CD4-positive, alpha-beta T cell treated with Interferon alpha-2 for 1 hour (primary cell): ENCODE measurements around the gene DOCK8.

Source experiments
- DNase-seq, 2 donors: peaks; one replicate each; pipeline ENCODE4 v3.0.0-alpha.2; 2020 to 2022

The DOCK8 gene

DNA sequence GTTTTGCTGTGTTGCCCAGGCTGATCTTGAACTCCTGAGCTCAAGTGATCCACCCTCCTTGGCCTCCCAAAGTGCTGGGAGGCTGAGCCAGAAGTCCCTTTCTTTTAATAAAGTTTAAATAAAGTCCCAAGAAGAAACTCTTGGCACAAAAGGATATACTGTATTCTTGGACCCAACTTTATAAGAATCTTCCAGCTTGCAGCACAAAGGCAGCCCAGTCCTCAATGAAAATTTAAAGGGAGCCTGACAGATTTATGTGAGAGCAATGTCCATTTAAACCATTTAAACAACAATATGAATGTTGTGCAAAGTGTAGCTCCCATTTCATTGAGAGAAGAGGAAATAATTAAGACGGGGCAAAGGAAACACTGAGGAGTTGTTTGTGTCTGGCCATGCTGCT is 217.0 kb downstream of the DOCK8 start:
- no peak for DNase-seq

GRCh38 chr9:436482-436881 is 221.8 kb downstream of the DOCK8 start:
- DNase-seq: no peak

- no peak for DNase-seq
These were observed 222.4 kb downstream of the DOCK8 start for GRCh38 chr9:437066-437465.

GRCh38 chr9:437574-438001 is 222.9 kb downstream of the DOCK8 start:
- DNase-seq: no peak

DNA sequence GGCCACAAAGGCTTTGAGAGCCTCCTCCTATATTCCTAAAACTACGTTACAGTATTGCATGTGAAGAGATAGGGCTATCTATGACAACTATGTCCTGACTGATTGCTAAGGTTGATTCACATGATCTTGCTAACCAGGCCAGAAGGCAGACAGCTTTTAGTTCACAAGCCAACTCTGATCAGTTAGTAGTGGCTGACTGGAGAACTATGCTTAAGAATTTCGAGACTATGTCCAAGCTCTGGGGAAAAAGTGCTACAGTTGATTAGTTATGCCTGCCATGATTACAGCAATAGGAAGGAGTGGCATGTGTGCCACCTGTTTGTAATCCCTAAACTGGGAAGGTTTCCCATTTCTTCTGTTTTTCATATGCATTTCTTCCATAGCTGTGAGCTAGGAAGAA is 223.4 kb downstream of the DOCK8 start:
- no peak for DNase-seq

DNA sequence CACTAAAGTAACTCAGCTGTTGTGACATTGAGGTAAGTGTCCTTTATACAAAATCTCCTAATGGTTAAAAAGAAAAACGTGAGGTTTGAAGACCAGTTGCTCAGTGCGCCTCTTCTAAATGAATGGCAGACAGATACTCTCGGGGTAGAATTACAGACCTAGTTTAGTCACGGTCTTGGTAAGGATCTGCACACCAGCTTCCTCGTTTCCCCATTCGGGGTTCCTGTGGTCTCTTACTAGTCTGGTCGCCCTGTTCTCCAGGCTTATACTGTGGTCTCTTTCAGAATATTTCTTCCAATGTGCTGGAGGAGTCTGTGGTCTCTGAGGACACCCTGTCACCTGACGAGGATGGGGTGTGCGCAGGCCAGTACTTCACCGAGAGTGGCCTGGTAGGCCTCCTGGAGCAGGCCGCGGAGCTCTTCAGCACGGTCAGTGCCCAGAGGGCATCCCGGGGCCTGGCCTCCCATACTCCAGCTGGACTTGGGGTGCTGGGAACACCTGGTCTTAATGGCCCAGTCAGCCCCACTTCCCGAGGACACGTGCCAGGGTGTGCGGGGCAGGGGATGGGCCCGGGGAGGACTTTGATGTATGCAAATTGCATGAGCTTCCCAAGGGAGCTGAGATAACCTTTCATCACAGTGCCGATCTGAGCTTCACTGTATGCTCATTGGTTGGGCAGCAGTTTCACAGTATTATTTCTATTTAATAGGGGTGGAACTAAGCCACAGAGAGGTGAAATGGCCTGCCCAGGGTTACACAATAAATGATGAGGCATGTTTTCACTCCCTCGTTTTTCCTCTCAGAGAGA is 224.5 kb downstream of the DOCK8 start:
- DNase-seq: no peak

DNA sequence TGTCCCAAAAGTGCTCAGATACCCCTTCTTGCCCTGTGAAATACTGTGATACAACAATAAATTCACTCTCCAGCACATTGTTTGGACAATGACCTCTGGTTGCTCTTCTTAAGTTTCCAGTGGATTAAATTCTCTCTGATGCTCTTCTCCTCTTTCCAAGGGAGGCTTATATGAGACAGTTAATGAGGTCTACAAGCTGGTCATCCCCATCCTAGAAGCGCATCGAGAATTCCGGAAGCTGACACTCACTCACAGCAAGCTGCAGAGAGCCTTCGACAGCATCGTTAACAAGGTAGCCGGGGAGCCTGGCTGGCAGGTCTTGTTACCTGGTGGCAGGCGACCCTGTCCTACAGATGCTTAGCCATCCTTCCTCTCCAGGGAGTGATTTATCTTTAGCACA is 226.5 kb downstream of the DOCK8 start:
- DNase-seq: no peak

- no peak for DNase-seq
These were observed 229.9 kb downstream of the DOCK8 start for GRCh38 chr9:444528-444927.

DNA sequence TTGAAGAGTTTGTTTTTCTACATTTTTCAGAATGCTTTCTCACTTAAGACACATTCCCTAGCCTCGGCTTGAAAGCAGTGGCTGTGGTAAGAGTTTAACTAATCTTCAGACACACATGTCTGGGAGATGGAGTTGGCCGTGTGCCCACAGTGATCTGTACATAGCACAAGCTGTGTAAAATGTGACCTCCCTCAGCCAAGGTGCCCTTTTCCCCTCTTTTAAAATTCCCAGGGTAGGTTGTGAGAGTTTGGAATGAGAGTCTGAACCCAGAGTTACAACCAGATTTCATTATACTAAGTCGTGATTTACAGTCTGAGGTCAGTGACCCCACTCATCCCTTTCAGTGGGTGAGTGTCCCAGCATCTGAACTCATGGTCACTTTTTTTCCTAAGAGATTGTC is 230.4 kb downstream of the DOCK8 start:
- DNase-seq: no peak

- no peak for DNase-seq
These were observed 231.5 kb downstream of the DOCK8 start for GRCh38 chr9:446074-446699.

GRCh38 chr9:447230-448025 is 232.8 kb downstream of the DOCK8 start:
- DNase-seq: peak; percentile 62 to 77

- no peak for DNase-seq
These were observed 235.4 kb downstream of the DOCK8 start for GRCh38 chr9:450057-450456.

DNA sequence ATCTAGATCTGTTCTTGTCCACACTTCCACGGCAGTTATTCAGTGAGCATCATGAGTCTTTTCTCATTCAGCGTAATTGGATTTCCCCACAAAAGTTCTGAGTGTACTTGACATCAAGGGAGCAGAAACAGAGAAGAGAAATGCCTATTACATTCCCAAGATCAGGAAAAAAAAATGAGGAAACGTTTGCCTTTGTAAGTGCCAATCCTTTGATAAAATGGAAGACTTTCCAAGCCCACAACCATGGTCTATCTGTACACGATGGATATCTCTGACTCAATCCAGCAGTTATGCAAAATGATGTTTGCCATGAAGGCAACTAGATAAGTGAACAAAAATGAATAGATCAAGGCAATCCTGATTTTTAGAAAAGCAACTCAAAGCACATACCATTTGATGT is 235.9 kb downstream of the DOCK8 start:
- no peak for DNase-seq

DNA sequence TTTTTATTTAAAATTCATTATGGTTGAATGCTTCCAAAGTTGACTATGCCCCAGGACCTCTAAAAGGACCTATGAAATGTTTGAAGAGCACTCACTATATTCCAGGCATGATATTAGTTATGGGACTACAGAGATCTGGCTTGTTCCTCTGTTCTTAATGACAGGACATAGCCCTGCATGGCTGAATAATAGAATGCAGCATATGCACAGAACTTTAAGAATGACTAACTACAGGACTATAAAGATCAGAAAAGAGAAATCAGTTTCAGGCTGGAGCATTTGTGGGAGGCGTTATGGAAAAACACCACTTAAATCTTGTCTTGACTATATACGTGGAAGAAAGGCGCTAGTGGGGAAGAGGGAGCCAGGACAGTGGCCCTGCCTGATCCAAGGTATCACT is 239.2 kb downstream of the DOCK8 start:
- no peak for DNase-seq

DNA sequence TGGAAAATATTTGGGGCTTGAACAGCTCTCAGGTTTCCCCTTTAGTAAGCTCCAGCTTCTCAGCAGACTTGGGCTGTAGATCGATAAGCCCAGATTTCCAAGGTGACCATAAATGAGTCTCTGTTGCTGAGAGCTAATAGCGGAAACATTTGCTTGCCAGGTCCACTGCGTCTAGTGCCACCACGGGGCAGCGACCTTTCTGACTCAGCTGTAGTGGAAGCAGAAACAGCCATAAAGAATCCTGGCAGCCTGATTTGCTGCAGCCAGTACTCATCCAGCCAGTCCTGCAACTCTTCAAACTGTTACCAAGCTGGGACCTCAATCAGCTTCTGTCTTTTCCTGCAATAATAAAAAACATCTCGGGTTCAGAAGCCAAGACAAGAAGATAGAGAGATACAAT is 241.7 kb downstream of the DOCK8 start:
- DNase-seq: no peak

DNA sequence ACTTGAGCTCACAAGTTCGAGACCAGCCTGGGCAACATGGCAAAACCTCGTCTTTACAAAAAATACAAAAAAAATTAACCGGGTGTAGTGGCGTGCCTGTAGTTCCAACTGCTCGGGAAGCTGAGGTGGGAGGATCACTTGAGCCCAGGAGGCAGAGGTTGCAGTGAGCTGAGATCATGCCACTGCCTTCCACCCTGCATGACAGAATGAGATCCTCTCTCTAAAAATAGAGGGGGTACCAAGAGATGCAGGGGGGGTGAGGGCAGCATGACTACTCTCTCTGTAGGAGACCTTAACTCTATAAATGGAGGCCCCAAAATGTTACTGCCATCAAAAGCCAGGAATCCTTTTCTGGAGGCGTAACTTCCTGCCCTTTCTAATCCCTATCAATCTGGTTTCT is 243.9 kb downstream of the DOCK8 start:
- DNase-seq: no peak

- DNase-seq: peak in 1 of 2 donors; percentile 27
These were observed 245.1 kb downstream of the DOCK8 start for GRCh38 chr9:459491-460444.

GRCh38 chr9:462121-462520 is 247.5 kb downstream of the DOCK8 start:
- no peak for DNase-seq

- no peak for DNase-seq
These were observed 247.9 kb downstream of the DOCK8 start for GRCh38 chr9:462606-463005.

GRCh38 chr9:463455-464171 is 248.9 kb downstream of the DOCK8 start:
- no peak for DNase-seq

DNA sequence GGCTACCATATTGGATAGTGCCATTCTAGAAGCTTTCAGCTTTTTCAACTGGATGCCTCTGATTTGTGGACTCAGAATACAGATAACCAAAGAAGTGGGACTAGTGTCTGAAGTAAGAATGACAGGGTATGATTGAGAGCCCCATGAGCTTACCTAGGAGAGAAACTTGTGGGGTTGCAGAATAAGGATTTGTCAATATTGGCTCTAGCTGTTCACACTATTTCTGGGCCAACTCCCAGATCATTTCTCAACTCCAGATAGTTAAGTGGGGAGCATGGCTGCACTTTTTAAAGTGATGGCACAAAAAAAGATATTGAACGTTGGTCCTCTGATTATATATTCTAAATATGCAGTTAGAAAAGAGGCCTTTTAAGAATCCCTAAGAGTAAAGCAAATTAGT is 252.1 kb downstream of the DOCK8 start:
- no peak for DNase-seq
